Hepatocyte (in vitro differentiated cells): ENCODE results near the gene GAD1. TPM values are rescaled to one million over a fixed set of nuclear protein-coding genes. Genes with fewer than 3 reads are reported as not detected.
A peak's percentile ranks its signal among the peaks of the same experiment; 100 is the strongest.

Experiments used
- DNase-seq: peaks from one replicate; pipeline ENCODE4 v3.0.0-alpha.2; 2016; ENCODE audit warnings: low spot score
- H2AFZ ChIP-seq: fragments of 200-600 bp; sonication (generic); 2 replicates; pipeline ENCODE4 v1.6.0; 2016; ENCODE audit warnings: antibody characterized with exemption, mild to moderate bottlenecking
- H3K27ac ChIP-seq: fragments of 200-600 bp; sonication (generic); 2 replicates; pipeline ENCODE4 v1.5.1; 2016; ENCODE audit warnings: mild to moderate bottlenecking
- H3K27me3 ChIP-seq: fragments of 200-600 bp; sonication (generic); 2 replicates; pipeline ENCODE4 v1.6.1; 2016
- H3K36me3 ChIP-seq: fragments of 200-600 bp; sonication (generic); replicated peaks from 2 replicates; pipeline ENCODE4 v1.5.1; 2016; ENCODE audit warnings: low read depth; ENCODE audit not compliant: insufficient read depth
- H3K4me1 ChIP-seq: fragments of 200-600 bp; sonication (generic); 2 replicates; pipeline ENCODE4 v1.5.1; 2016; ENCODE audit warnings: mild to moderate bottlenecking, moderate library complexity; ENCODE audit not compliant: insufficient read depth
- H3K4me2 ChIP-seq: fragments of 200-600 bp; sonication (generic); 2 replicates; pipeline ENCODE4 v1.6.0; 2016
- H3K4me3 ChIP-seq: fragments of 200-600 bp; sonication (generic); 2 replicates; pipeline ENCODE4 v1.5.1; 2016; ENCODE audit warnings: mild to moderate bottlenecking
- H3K79me2 ChIP-seq: fragments of 200-600 bp; sonication (generic); 2 replicates; pipeline ENCODE4 v1.6.0; 2017; ENCODE audit warnings: mild to moderate bottlenecking
- H3K9me2 ChIP-seq: fragments of 200-600 bp; sonication (generic); replicated peaks from 2 replicates; pipeline ENCODE4 v1.6.0; 2017; ENCODE audit warnings: mild to moderate bottlenecking; ENCODE audit not compliant: insufficient read depth
- H3K9me3 ChIP-seq: fragments of 200-600 bp; sonication (generic); 2 replicates; pipeline ENCODE4 v1.5.1; 2016; ENCODE audit warnings: low read depth, mild to moderate bottlenecking
- H4K20me1 ChIP-seq: fragments of 200-600 bp; sonication (generic); 2 replicates; pipeline ENCODE4 v1.6.0; 2016; ENCODE audit warnings: mild to moderate bottlenecking; ENCODE audit not compliant: insufficient read depth, poor library complexity, severe bottlenecking
- EZH2 ChIP-seq: fragments of 200-600 bp; sonication (generic); IDR thresholded peaks from 2 replicates; pipeline ENCODE4 v1.6.1; 2016; ENCODE audit warnings: antibody characterized with exemption, mild to moderate bottlenecking, borderline replicate concordance
- EZH2phosphoT487 ChIP-seq: fragments of 200-600 bp; sonication (generic); IDR thresholded peaks from one replicate; pipeline ENCODE4 v1.6.1; 2018; ENCODE audit warnings: antibody characterized with exemption, mild to moderate bottlenecking, low read depth, moderate library complexity; ENCODE audit not compliant: unreplicated experiment, severe bottlenecking
- WGBS: methylation state at CpG from one replicate; pipeline ENCODE4 v1.1.6; 2016; ENCODE audit warnings: low lambda C conversion rate; ENCODE audit errors: missing lambda C conversion rate; 5-methylcytosine and 5-hydroxymethylcytosine counted together
- polyA plus RNA-seq: library from polyadenylated mRNA; unstranded; fragments of >200 nt; fragmentation: Nextera tagmentation; extraction: Ambion mirVana; gene quantifications from 2 replicates; pipeline ENCODE4 v1.2.1, GENCODE V29; 2016
- total RNA-seq: library from RNA; depleted of rRNA; stranded (reverse); fragments of >200 nt; gene quantifications from 2 replicates; pipeline ENCODE4 v1.2.3, GENCODE V29; 2014
- TF ChIP-seq, protein P1 (sequence below): fragments of 200-600 bp; sonication (generic); IDR thresholded peaks from 2 replicates; pipeline ENCODE4 v1.5.1; 2016; ENCODE audit warnings: antibody characterized with exemption, mild to moderate bottlenecking; ENCODE audit not compliant: poor library complexity

GAD1 gene
- total and polyA plus RNA-seq, 2 experiments from 2014 or later: 0.50 to 1.1 TPM

DNA sequence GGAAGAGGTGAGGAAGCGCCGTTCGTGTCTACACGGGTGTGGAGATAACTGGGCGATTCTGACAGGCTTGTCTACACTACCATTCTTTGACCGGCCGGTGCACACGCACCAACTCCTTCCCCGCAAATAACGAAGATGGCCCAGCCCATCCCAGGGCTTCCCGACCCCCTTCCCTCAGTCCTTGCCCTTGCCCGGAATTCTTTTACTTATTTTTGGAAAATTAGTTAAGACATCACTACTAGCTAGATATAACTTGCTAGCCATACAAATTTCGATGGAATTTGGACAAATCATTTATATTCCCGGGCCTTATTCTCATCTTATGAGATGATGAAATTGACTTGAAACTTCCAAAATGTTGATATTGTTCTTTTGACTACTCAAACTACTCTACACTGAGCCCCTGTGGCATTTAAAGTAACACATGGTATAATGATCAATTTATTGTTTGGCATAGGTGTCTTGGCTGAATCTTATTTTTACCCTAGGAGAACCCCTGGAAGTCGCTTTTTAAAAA is 45.2 kb upstream of the GAD1 start:
- H3K27me3 ChIP-seq: no peaks in the 10 kb centered on the region
- H4K20me1 ChIP-seq: no peaks in the 10 kb centered on the region
- H3K9me3 ChIP-seq: no peaks in the 10 kb centered on the region
- H3K4me3 ChIP-seq: peak overlapping the region; percentile 81
- peak overlapping the region; percentile 88 for H3K4me2 ChIP-seq
- peaks cover 3% of the 10 kb centered on the region for H3K4me1 ChIP-seq
- no peak for TF ChIP-seq EZH2phosphoT487
- peak; percentile 33 for TF ChIP-seq EZH2
- 10% methylated on average over 15 of the region's 15 CpGs for WGBS
- no peaks in the 10 kb centered on the region for H3K36me3 ChIP-seq
- peak overlapping the region; percentile 89 for H2AFZ ChIP-seq
- H3K9me2 ChIP-seq: no peaks in the 10 kb centered on the region
- DNase-seq: no peak
- no peaks in the 10 kb centered on the region for H3K79me2 ChIP-seq
- peak overlapping the region; percentile 82 for H3K27ac ChIP-seq

DNA sequence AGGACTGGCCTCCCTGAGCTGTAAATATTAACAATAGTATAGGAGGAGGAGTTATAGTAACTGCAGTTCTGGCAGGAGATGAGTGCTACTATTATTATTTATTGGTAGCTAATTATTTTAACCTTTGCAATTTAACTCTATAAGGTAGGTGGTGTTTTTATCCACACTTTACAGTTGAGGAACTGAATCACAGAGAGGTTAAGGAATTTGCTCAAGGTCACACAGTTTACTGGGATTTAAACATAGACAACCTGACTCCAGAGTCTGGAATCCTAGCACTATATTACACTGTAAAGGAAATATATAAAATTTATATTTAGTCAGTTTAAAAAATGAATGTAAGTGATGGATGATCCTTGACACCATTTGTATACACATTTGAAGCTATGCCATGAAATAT is 44.4 kb upstream of the GAD1 start:
- Histone ChIP-seq H2AFZ (no peak overlapping the region), H3K27me3 (no peaks in the 10 kb centered on the region), H3K27ac (no peak overlapping the region), H3K4me1 (peaks cover 3% of the 10 kb centered on the region), H3K36me3 (no peaks in the 10 kb centered on the region), H3K79me2 (no peaks in the 10 kb centered on the region), H3K9me3 (no peaks in the 10 kb centered on the region), H3K4me3 (no peak overlapping the region), H4K20me1 (no peaks in the 10 kb centered on the region), H3K4me2 (peak overlapping the region; percentile 88), H3K9me2 (no peaks in the 10 kb centered on the region)
- no peak for DNase-seq
- TF ChIP-seq, protein P1, sequence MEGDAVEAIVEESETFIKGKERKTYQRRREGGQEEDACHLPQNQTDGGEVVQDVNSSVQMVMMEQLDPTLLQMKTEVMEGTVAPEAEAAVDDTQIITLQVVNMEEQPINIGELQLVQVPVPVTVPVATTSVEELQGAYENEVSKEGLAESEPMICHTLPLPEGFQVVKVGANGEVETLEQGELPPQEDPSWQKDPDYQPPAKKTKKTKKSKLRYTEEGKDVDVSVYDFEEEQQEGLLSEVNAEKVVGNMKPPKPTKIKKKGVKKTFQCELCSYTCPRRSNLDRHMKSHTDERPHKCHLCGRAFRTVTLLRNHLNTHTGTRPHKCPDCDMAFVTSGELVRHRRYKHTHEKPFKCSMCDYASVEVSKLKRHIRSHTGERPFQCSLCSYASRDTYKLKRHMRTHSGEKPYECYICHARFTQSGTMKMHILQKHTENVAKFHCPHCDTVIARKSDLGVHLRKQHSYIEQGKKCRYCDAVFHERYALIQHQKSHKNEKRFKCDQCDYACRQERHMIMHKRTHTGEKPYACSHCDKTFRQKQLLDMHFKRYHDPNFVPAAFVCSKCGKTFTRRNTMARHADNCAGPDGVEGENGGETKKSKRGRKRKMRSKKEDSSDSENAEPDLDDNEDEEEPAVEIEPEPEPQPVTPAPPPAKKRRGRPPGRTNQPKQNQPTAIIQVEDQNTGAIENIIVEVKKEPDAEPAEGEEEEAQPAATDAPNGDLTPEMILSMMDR: no peak
- TF ChIP-seq EZH2 (no peak), EZH2phosphoT487 (no peak)

DNA sequence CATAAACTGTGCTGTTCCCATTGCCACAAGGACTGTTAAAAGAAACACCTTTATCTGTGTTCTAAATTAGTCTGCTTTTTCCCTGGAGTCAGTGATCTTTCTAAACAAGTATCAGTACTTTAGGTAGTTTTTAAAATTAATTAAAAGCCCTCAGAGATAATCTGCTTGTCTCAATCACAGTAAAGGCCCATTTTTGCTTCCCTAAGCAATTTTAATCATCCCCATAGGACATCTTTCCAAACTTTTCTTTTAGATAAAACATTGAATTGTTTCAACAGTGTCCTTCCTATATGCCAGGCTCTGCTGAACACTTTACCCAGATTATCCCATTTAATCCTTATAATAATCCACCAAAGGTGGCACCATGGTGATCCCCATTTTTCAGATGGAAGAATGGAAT is 42.6 kb upstream of the GAD1 start:
- H3K4me1 ChIP-seq: peaks cover 3% of the 10 kb centered on the region
- H3K9me2 ChIP-seq: no peaks in the 10 kb centered on the region
- H3K27ac ChIP-seq: no peak overlapping the region
- H3K9me3 ChIP-seq: no peaks in the 10 kb centered on the region
- H3K4me2 ChIP-seq: no peak overlapping the region
- no peaks in the 10 kb centered on the region for H3K36me3 ChIP-seq
- TF ChIP-seq, protein P1: no peak
- no peak for TF ChIP-seq EZH2phosphoT487
- TF ChIP-seq EZH2: no peak
- no peak overlapping the region for H3K4me3 ChIP-seq
- no peak overlapping the region for H2AFZ ChIP-seq
- H3K27me3 ChIP-seq: no peaks in the 10 kb centered on the region
- DNase-seq: no peak
- H3K79me2 ChIP-seq: no peaks in the 10 kb centered on the region
- H4K20me1 ChIP-seq: no peaks in the 10 kb centered on the region

DNA sequence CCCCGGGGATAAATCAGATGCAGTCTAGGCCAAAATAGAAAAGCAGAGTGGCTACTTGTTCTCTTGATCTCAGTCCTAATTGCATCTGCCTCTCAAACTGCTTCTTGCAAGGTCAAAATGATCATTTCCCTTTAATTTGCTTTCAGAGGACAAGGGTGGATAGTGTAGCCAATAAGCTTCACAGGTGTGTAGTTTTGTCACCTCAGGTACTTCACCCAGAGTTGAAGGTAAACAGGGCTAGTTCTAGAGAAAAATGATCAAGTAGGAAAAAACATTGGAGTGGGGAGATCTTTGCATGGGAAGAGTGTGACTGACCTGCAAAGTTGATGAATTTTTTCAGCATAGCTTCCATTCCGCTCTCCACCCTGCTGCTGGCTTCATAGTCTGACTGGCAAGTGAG is 37.8 kb upstream of the GAD1 start:
- Histone ChIP-seq H3K27ac (no peak overlapping the region), H3K27me3 (no peaks in the 10 kb centered on the region), H3K4me3 (no peak overlapping the region), H3K79me2 (no peaks in the 10 kb centered on the region), H2AFZ (no peak overlapping the region), H3K9me2 (no peaks in the 10 kb centered on the region), H3K9me3 (no peaks in the 10 kb centered on the region), H3K4me2 (no peak overlapping the region), H3K36me3 (no peaks in the 10 kb centered on the region), H3K4me1 (no peaks in the 10 kb centered on the region), H4K20me1 (no peaks in the 10 kb centered on the region)
- DNase-seq: no peak
- 62% methylated on average over 2 of the region's 2 CpGs for WGBS
- TF ChIP-seq EZH2 (no peak), EZH2phosphoT487 (no peak)
- TF ChIP-seq, protein P1: no peak
